A549 treated with AZD9567 at 1 μM for 4 hours (cell line): ENCODE measurements around the gene ELSPBP1. TPM values are rescaled to one million over a fixed set of nuclear protein-coding genes. Genes with fewer than 3 reads are reported as not detected.

Source experiments
- total RNA-seq: library from RNA; stranded (reverse); fragments of 200-300 nt; extraction: Qiagen RNA extraction; gene quantifications from 5 replicates; pipeline ENCODE4 v1.2.3, GENCODE V29; 2022; ENCODE audit not compliant: insufficient read depth

Gene ELSPBP1
- total RNA-seq = not detected in 5 replicates

DNA sequence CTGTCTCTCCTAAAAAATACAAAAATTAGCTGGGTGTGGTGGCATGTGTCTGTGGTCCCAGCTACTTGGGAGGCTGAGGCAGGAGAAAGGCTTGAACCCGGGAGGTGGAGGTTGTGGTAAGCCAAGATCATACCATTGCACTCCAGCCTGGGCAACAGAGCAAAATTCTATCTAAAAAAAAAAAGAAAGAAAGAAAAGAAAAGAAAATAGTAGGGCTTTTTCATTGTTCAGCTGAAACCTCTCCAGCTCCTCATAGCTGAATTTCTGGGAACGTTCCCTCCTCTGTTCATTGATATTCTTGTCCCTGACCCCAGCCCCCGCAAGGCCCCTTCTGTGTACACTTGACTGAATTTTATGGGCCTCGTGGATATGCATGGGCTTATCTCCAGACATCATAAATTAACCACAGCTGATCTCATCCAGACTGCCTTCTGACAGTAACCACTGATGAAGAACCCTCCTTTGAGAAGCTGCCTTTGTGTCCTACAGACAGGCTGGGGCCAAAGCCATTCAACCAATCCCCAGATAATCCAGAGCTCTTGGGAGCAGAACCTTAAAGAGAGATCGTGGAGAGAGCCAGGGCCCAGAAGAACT lies at the start of gene ELSPBP1:
Gene ELSPBP1, plus strand, starts transcription at position 424 of the 594 bp plus-strand sequence. CDS start 14,036 bp downstream, outside the sequence.

DNA sequence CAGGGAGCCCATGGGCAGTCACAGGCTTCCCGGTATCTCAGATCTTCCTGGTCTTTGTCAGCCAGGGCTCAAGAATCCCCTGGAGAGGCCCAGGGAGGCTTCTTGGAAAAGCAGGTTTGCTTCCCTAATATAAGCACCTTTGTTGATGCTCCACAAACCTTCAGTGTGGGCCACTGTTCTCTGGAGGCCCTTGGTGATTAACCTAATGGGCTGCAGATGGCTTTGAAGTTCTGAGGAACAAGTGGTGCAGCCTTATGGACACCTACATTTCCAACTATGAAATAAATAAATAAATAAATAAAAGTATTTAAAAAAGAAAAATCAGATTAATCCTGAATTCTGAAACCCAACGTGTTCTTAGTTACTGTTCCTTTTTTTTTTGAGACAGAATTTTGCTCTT lies 2.4 kb upstream of the ELSPBP1 start, which contains the start of gene BSPH1:
Gene BSPH1, minus strand, starts transcription at position 101 of the 400 bp plus-strand sequence. Its CDS starts 89 bp downstream, at position 12.

DNA sequence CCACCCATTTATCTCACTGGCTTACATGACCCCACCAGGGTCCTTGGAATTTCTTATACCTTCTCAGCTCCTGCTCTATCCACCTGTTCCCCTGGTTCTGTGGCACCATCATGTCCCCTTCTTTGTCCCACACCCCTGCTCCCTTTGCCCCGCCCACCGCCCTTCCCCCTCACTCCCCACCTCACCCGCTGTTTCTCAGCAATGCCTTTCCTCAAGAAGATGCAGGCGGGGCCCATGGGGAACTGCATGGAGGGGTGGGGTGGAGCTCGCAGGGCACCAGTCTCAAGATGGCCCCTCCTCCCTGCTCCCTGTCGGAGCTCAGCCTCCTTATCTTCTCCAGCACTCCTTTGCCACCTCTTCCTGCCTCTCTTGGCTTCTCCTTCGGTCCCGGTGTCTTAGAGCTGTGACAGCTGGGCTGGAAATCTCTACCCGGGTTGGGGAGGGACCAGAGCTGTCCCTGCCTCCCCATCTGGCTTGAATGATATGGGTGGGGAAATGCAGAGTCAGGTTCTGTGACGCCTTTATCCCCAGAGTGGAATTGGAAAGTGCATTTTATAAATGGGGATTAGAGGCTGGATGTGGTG lies 49.3 kb downstream of the ELSPBP1 start, which contains the start of gene CABP5:
Gene CABP5, minus strand, starts transcription at position 405 of the 584 bp plus-strand sequence. Its CDS starts 157 bp downstream, at position 248.

Other genes starting within 250 kb of the ELSPBP1 start
- 212 to 257 TPM (median 252 TPM) in 5 replicates for gene NOP53, start 249.1 kb upstream of the ELSPBP1 start, total RNA-seq
- gene SELENOW, start 215.9 kb upstream of the ELSPBP1 start, total RNA-seq = 125 to 175 TPM (median 158 TPM) in 5 replicates
- not detected in 5 replicates for gene TPRX1, start 190.1 kb upstream of the ELSPBP1 start, total RNA-seq
- gene CRX, start 172.7 kb upstream of the ELSPBP1 start, total RNA-seq = not detected in 5 replicates
- gene TPRX2, start 135.4 kb upstream of the ELSPBP1 start, total RNA-seq = not detected in 5 replicates
- gene SULT2A1, start 108.3 kb upstream of the ELSPBP1 start, total RNA-seq = not detected in 5 replicates
- gene BSPH1, start 2.5 kb upstream of the ELSPBP1 start, total RNA-seq = not detected in 5 replicates
- not detected in 5 replicates for gene CABP5, start 49.4 kb downstream of the ELSPBP1 start, total RNA-seq
- gene PLA2G4C, start 116.2 kb downstream of the ELSPBP1 start, total RNA-seq = 9.2 to 26.8 TPM (median 12.6 TPM) in 5 replicates
- gene LIG1, start 175.7 kb downstream of the ELSPBP1 start, total RNA-seq = 61.5 to 69.7 TPM (median 68.2 TPM) in 5 replicates
- gene ZSWIM9, start 176.0 kb downstream of the ELSPBP1 start, total RNA-seq = 4.5 to 7.5 TPM (median 7.4 TPM) in 5 replicates